K562 (cell line): Measurements from ENCODE around the gene EPB41L2.

Source experiments
- ATF2 ChIP-seq: sonication (generic); formaldehyde crosslinking; IDR thresholded peaks from 2 replicates; pipeline ENCODE4 v1.8.1; 2022; ENCODE audit warnings: missing genetic modification reagents
- CBX1 ChIP-seq: sonication (generic); IDR thresholded peaks from 2 replicates; pipeline ENCODE4 v1.6.1; 2016; ENCODE audit warnings: antibody characterized with exemption, low read depth, mild to moderate bottlenecking
- CREB1 ChIP-seq, 2 experiments: sonication (generic) in 1 of 2; formaldehyde crosslinking in 1 of 2; IDR thresholded peaks; 2 replicates each; pipeline versions ENCODE4 v1.6.1 to v1.8.0; 2012 to 2022; ENCODE audit warnings: inconsistent platforms in 1 of 2, mild to moderate bottlenecking in 1 of 2, missing genetic modification reagents in 1 of 2, moderate library complexity in 1 of 2
- CTCF ChIP-seq, 3 experiments: IDR thresholded peaks in 2 of 3; conservative IDR thresholded peaks in 1 of 3; 2 replicates each; pipeline ENCODE4 v1.5.1; 2011 to 2012; ENCODE audit warnings: low read length in 3 of 3, mild to moderate bottlenecking in 3 of 3, control low read depth in 2 of 3, improper control_type of control experiment in 1 of 3, inconsistent platforms in 1 of 3, low read depth in 1 of 3, mixed read lengths in 1 of 3, moderate library complexity in 1 of 3; ENCODE audit not compliant: insufficient read depth in 2 of 3
- DPF2 ChIP-seq: fragments of 450-650 bp; IDR thresholded peaks from 2 replicates; pipeline ENCODE4 v1.6.1; 2016
- FOXM1 ChIP-seq, 2 experiments: fragments of 450-650 bp in 1 of 2; sonication (generic) in 1 of 2; formaldehyde crosslinking in 1 of 2; IDR thresholded peaks; 2 replicates each; pipeline versions ENCODE4 v1.6.1 to v1.9.0; 2017 to 2022; ENCODE audit warnings: low read depth in 2 of 2, mild to moderate bottlenecking in 2 of 2, missing genetic modification reagents in 1 of 2, moderate library complexity in 1 of 2
- MAZ ChIP-seq, 2 experiments: fragments of 450-650 bp in 1 of 2; sonication (generic) in 1 of 2; formaldehyde crosslinking; IDR thresholded peaks in 1 of 2; conservative IDR thresholded peaks in 1 of 2; 2 replicates each; pipeline versions ENCODE4 v1.4.0 to v1.5.0; 2020; ENCODE audit warnings: mild to moderate bottlenecking in 1 of 2, missing genetic modification reagents in 1 of 2
- U2AF2 ChIP-seq: fragments of 200-400 bp; formaldehyde crosslinking; optimal IDR thresholded peaks from 2 replicates; pipeline ENCODE3; 2017; ENCODE audit warnings: low read depth, mild to moderate bottlenecking, low read length
- ZBTB33 ChIP-seq: sonication (generic); formaldehyde crosslinking; IDR thresholded peaks from 2 replicates; pipeline ENCODE4 v1.8.1; 2023; ENCODE audit warnings: mild to moderate bottlenecking, missing genetic modification reagents
- ZSCAN29 ChIP-seq: fragments of 450-650 bp; IDR thresholded peaks from 2 replicates; pipeline ENCODE4 v1.6.1; 2017

- no peak for TF ChIP-seq MAZ (CRISPR knock-in tag; conservative IDR thresholded peaks at IDR 0.05 in 1 of 2, IDR thresholded peaks at IDR 0.05 in 1 of 2)
- TF ChIP-seq ATF2 (CRISPR knock-in tag), result no peak
- no peak for TF ChIP-seq ZSCAN29
- TF ChIP-seq FOXM1 (IDR thresholded peaks at IDR 0.05; ENCODE audit: low read depth), result no peak
- TF ChIP-seq FOXM1 (CRISPR knock-in tag; IDR thresholded peaks at IDR 0.05; ENCODE audit: low read depth), result no peak
- no peak for TF ChIP-seq U2AF2
- TF ChIP-seq DPF2, result no peak
- TF ChIP-seq CREB1 (IDR thresholded peaks at IDR 0.05), result no peak
- no peak for TF ChIP-seq CREB1 (CRISPR knock-in tag; IDR thresholded peaks at IDR 0.05)
- no peak for TF ChIP-seq CBX1
- no peak for TF ChIP-seq ZBTB33 (CRISPR knock-in tag)
- TF ChIP-seq CTCF (IDR thresholded peaks at IDR 0.05 in 2 of 3, conservative IDR thresholded peaks at IDR 0.05 in 1 of 3; ENCODE audit: insufficient read depth in 2 of 3, low read depth in 1 of 3, low read length in 3 of 3), result no peak
Measured at GRCh38 chr6:131112249-131112648, 49.2 kb upstream of the EPB41L2 start.
